Suppressor macrophage treated with lipopolysaccharide for 1 hour (primary cell): ENCODE data around the gene CIITA.
A peak's percentile ranks its signal among the peaks of the same experiment; 100 is the strongest.

Experiments
- DNase-seq, 3 donors: peaks; one replicate each; pipeline ENCODE4 v3.0.0-alpha.2; 2020 to 2022

CIITA gene

DNA sequence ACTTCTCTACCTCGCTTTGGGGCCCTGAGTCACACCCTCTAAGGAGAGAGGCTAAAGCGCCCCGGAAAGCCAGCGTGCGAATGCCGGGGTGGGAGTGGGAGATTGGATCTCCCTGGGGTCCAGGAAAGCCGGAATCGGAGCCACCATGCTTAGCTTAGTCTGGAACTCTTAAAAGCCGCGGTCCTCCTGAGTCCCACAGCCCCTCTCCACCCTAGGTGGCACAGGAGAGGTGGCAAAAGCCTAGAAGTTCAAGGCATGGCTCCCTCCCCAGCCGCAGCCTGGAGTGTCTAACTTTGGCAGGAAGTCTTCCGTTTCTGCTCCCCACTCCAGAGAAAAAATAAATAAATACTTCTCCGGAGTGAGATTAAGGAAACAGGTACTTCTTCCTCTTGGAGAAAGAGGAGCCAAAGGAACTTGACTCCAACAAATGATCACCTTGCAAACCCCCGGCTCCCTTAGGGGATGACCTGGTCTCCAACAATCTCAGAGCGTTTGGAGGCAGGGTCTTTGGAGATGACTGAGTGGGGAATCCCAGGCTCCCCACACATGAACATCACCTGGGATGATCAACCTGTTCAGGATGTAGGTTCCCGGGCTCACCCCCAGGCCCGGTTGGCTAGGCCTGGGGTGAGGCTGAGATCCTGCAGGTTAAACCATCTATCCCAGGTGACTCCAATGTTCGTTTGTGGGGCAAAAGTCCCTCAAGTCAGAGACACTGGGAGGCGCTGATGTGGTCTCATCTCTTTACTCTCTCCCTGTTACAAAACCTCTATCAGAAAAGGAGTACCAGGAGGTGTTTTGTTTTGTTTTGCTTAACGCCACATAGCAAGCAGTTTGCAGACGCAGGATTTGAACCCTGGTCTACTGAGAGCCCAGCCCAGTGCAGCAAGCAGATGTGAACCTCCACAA lies 2.9 kb downstream of the CIITA start:
- DNase-seq: no peak

DNA sequence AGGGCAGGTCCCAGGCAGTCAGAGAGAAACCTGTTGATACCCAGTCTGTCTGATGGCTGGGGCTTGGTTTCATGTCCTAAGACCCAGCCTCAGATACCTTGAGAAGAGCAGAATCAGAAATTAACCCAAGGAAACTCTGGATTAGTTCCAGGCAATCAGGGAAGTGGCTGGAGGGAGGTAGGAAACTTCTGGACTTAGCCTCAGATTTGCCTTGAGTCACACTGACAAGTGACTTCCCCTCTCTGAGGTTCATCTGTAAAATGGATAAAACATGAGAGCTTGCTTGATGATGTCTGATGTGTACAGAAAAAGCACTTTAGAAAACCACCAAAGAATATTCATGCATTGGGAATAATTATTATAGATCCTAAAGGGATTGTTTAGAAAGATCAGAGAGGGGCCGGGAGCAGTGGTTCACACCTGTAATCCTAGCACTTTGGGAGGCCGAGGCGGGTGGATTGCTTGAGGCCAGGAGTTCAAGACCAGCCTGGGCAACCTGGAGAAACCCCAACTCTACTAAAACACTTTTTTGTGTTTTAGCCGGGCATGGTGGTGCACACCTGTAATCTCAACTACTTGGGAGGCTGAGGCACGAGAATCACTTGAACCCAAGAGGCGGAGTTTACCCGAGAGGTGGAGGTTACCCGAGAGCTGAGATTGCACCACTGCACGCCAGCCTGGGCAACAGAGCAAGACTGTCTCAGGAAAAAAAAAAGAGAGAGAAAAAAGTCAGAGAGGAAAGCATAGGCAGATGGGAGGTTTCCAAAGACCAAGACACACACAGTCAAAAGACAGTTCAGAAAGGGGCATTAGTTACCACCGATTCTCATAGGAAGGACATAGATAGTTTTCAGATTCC lies 3.8 kb downstream of the CIITA start:
- DNase-seq: peak; percentile 56 to 77 (median 73)

DNA sequence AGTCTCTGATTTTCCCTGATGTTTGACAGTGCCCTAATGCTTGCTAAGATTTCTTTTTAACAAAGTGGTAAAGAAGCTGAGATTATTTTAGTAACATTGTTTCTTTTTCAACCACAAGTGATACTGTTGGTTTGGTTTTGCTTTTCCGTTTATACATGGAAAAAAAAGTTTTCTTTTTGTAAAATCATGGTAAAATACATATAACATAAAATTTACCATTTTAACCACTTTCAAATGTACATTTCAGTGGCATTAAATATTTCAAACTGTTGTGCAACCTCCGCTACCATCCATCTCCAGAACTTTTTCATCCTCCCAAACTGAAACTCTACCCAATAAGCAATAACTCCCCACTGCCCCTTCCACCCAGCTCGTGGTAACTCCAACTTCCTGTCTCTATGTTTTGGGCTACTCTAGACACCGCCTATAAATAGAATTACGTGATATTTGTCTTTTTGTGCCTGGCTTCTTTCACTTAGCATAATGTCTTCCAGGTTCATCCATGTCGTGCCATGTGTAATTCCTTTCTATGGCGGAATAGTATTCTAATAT lies 4.6 kb downstream of the CIITA start:
- peak in 2 of 3 donors; percentile 34 to 42 for DNase-seq

DNA sequence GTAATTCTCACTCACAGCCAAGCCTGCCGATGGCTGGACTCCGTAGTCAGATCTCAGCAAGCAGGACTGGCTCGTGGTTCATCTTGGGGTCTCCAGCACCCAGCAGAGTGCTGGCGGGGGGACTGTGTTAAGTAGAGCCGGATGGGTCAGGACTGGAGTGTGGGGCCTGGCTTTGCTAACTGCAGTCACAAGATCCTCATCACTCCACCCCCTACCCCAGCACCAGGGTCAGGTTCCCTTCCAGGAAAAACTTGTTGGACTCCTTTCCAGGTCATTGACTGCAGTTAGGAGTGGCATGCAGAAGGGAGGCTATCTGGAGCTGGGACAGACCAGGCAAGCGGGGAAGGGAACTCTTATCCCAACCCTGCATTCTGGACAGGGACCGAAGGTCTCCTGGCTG lies 6.0 kb downstream of the CIITA start:
- DNase-seq: no peak

DNA sequence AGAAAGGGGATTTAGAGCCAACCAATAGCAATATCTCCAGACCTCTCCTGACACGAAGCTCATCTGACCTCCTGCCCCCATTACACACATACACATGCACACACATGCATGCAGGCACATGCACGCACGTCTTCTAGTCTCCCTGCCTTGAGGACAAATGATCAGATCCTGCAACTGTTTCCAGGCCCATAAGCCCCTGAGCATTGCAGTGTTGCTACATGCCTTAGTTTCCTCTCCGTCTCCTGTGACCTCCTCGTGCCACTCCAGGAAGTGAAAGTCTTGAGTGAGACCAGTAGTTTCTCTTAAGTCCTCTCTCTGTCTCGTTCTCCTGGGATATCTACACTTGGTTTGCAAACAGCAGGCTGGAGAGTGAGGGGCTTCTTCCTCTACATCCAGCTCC lies 8.2 kb downstream of the CIITA start:
- DNase-seq: peak; percentile 57 to 63 (median 58)

DNA sequence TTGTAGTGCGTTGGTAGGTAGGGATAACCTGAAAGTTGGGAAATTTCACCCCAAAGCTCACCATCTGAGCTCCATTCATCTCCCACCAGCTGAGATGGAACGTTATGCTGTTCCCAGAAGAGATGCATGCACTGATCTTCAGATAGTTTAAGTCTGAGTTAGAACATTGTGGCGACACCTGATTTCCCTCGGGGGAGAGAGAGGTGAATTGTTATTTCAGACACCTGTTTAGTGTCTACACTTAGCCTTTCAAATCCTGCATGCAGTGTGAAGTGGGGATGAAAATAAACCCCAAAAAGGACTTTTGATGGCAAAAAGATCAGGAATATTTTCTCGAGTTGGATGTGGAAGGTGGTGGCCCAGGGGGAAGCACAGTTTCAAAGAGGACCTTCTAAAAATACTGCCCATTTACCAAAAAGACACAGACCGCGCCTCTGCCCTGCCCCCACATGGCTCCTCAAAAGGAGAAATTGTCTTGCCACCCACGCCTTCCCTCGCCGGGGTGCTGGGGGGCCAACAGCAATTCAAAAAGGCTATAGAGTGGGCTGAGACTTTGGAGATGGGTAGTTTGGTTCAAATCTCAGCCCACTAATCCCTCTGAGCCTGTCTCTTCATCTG lies 11.4 kb downstream of the CIITA start:
- peak; percentile 39 to 68 (median 48) for DNase-seq

DNA sequence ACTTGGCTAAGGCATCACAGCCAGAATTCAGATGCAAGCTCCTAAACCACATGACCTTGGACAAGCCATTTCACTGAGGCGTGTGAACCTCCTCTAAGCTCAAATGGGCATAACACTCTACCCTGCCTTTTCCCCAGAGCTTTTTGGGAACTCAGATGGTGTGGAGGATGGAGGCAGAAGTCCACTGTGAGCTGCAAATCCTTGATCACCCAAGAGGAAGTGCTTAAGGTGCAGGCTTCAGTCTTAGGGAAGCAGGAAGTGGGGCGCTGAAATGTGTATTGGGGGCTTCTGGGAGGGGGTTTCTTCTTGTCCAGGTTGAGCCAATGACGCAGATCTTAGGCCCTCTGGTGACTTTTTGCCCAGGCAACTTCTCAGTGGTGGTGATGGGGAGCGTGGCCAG lies 12.9 kb downstream of the CIITA start:
- peak in 1 of 3 donors; percentile 39 for DNase-seq

DNA sequence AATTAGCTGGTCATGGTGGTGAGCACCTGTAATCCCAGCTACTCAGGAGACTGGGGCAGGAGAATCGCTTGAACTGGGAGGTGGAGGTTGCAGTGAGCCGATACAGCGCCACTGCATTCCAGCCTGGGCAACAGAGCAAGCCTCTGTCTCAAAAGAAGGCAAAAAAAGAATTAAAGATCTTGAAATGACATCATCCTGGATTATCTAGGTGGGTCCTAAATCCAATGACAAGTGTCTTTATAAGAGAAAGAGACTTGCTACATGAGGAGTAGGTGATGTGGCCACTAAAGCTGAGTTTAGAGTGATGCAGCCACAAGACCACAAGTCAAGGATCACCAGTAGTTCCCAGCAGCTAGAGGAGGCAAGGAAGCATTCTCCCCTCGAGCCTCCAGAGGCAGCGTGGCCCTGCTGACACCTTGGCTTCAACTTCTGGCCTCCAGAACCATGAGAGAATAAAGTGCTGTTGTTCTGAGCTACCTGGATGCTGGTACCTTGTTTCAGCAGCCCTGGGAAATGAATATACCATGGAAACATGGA lies 15.8 kb downstream of the CIITA start:
- DNase-seq: no peak

DNA sequence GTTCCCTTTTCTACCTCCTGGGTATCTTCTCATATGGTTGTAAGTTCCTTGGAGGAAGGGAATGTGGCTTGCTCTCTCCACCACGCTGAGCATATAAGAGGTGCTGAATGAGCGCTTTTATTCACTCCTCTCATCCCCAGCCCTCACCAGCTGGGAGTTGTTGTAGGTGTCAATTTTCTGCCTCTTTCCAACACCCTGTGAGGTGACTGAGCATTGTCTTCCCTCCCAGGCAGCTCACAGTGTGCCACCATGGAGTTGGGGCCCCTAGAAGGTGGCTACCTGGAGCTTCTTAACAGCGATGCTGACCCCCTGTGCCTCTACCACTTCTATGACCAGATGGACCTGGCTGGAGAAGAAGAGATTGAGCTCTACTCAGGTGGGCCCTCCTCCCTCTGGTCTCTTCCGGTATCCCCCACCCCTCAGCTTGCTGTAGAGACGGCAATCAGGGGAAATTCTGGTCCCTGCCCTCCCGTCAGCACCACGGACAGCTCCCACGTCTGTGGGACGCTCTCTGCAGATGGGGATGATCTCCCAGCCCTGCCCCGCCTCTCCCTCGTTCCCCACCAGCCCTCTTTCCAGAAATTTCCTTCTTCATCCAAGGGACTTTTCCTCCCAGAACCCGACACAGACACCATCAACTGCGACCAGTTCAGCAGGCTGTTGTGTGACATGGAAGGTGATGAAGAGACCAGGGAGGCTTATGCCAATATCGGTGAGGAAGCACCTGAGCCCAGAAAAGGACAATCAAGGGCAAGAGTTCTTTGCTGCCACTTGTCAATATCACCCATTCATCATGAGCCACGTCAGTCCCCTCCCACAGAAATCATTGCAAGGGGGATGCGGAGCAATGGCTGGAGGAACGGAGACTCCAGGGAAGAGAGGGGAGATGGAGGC lies 18.3 kb downstream of the CIITA start:
- peak; percentile 53 to 88 (median 67) for DNase-seq

DNA sequence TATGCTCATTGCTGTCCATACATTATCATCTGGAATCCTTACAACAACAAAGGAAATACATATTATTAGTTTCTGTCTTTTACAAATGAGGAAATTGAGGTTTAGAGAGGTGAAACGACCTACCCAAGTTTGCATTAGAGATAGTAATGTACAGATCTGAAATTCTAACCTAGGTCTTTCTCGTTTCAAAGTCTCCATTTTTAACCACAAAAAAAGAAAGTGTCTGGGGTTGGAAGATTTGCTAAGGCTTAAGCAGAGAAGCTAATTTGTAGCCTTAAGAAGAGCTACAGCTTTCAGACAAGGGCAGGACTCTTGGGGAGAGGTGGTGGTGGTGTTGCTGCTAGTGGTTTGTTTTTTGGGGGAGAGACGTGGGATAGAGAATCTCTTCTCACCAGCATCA lies 19.2 kb downstream of the CIITA start:
- no peak for DNase-seq

DNA sequence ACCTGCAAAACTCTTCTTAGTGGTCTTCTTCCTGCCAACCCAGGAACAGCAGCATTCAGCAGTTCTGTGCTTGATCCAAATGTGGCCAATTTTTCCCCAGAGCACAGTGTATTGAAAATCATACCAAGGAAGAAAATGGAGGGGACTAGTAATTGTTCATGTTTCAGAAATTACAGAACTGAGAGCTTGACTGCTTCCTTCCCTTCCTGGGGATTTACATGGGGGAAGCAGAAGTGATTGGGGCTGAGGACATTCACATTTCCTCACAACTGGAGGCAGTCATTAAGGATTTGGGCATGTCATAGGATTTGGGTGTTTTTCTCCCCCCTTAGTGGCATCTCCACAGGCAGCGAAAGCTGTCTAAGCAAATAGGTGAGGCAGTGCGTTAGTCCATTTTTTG lies 19.7 kb downstream of the CIITA start:
- DNase-seq: peak; percentile 77 to 85 (median 82)

DNA sequence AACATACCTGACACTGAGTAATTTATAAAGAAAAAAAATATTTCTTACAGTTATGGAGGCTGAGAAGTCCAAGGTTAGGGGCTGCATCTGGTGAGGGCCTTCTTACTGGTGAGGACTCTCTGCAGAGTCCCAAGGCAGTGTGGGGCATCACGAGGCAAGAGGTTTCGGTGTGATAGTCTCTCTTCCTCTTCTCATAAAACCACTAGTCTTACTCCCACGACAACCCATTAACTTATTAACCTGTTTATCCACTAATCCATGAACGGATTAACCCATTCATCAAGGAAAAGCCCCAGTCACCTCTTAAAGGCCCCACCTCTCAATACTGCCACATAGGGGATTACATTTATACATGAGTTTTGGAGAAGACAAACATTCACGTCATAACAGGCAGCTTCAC lies 20.1 kb downstream of the CIITA start:
- no peak for DNase-seq

DNA sequence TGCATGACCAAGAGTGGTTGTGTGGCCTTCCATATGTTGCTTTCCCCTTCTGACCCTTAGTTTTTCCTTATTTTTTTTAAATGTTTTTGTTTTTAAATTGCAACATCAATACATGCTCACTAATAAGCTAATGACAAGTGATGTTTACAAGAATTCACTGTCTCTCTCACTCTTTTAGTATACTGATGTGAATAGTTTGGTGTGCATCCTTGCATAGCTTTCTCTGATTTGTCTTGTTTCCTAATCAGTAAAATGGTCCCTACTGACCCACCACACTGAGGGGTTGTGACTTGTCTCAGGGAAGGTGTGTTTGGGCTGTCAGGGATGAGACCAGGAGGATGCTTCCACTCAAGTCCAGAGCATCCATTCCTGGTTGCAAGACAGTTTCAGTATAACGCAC lies 26.0 kb downstream of the CIITA start:
- DNase-seq: no peak

DNA sequence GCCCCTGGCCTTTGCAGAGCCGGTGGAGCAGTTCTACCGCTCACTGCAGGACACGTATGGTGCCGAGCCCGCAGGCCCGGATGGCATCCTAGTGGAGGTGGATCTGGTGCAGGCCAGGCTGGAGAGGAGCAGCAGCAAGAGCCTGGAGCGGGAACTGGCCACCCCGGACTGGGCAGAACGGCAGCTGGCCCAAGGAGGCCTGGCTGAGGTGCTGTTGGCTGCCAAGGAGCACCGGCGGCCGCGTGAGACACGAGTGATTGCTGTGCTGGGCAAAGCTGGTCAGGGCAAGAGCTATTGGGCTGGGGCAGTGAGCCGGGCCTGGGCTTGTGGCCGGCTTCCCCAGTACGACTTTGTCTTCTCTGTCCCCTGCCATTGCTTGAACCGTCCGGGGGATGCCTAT lies 29.5 kb downstream of the CIITA start:
- no peak for DNase-seq

DNA sequence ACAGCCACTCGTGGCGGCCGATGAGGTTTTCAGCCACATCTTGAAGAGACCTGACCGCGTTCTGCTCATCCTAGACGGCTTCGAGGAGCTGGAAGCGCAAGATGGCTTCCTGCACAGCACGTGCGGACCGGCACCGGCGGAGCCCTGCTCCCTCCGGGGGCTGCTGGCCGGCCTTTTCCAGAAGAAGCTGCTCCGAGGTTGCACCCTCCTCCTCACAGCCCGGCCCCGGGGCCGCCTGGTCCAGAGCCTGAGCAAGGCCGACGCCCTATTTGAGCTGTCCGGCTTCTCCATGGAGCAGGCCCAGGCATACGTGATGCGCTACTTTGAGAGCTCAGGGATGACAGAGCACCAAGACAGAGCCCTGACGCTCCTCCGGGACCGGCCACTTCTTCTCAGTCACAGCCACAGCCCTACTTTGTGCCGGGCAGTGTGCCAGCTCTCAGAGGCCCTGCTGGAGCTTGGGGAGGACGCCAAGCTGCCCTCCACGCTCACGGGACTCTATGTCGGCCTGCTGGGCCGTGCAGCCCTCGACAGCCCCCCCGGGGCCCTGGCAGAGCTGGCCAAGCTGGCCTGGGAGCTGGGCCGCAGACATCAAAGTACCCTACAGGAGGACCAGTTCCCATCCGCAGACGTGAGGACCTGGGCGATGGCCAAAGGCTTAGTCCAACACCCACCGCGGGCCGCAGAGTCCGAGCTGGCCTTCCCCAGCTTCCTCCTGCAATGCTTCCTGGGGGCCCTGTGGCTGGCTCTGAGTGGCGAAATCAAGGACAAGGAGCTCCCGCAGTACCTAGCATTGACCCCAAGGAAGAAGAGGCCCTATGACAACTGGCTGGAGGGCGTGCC lies 30.1 kb downstream of the CIITA start:
- DNase-seq: no peak

DNA sequence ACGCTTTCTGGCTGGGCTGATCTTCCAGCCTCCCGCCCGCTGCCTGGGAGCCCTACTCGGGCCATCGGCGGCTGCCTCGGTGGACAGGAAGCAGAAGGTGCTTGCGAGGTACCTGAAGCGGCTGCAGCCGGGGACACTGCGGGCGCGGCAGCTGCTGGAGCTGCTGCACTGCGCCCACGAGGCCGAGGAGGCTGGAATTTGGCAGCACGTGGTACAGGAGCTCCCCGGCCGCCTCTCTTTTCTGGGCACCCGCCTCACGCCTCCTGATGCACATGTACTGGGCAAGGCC lies 30.7 kb downstream of the CIITA start:
- no peak for DNase-seq

DNA sequence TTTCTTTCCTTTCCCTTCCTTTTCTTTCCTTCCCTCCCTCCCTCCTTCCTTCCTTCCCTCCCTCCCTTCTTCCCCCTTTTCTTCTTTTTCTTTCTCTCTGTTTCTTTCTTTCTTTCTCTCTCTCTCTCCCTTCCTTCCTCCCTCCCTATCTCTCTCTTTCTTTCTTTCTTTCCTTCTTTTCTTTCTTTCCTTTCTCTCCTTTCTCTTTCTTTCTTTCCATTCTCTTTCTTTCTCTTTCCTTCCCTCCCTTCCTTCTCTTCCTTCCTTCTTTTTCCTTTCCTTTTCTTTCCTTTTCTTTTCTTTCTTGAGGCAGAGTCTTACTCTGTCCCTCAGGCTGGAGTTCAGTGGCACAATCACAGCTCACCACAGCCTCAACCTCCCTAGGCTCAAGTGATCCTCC lies 34.3 kb downstream of the CIITA start:
- DNase-seq: no peak

DNA sequence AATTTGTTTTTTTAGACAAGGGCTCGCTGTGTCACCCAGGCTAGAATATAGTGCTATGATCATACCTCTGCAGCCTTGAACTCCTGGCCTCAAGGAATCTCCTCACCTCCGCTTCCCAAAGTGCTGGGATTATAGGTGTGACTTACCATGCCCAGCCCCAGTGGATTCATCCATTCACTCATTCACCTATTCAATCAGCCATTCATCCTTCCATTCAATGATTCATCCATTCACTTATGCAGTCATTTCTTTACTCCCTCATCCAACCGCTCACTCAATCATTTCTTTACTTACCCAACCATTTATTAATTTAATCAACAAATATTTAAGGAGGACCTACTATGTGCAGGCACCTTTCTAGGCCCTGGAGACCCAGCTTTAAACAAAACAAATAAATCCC lies 39.5 kb downstream of the CIITA start:
- DNase-seq: no peak

DNA sequence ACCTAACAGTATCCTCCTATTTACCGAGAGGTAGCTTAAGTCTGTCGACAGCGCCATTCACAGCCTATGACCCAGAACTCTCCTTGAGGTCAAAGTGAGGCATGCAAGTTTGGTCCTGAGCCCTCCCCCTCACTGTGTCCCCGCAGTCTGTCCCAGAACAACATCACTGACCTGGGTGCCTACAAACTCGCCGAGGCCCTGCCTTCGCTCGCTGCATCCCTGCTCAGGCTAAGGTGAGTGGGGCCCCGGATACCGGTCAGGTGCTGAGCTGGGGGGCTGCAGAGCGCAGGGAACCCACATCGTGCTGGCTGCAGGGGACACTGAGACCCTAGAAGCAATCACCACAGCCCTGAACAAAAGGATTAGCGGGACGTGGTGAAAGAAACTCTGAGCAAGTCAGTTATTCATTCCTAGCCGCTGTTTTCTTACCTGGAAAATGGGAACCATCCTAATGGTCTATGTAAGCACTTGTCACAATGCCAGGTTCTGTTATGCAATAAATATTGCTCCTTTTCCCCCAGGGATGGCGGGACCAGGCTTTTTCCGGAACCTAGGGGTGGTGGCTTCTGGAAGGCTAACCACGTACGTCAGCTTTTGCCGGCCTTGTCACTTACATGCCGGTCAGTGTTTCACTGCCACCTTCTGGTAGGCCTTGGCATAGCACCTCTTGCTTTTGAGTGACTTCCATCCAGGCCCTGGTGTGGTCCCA lies 41.4 kb downstream of the CIITA start:
- peak; percentile 93 to 97 (median 95) for DNase-seq

DNA sequence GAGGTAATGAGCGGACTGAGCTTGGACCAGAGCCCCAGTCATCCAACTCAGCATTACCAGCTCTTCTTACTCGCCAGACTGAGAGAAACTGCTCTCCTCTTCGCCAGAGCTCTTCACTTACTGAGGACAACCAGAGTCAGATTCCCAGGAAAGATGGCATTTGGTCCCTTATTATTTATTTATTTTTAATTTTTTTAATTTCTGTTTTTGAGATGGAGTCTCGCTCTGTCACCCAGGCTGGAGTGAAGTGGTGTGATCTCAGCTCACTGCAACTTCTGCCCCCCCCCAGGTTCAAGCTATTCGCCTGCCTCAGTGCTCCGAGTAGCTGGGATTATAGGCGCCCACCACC lies 42.0 kb downstream of the CIITA start:
- no peak for DNase-seq
